Fibroblast of gingiva (primary cell): ENCODE measurements around the gene MT1X.
"Not testable (repeated sequence)": the region's sequence is repeated elsewhere in the genome, so short reads cannot be mapped to it uniquely, and the experiment has no call there.

Experiments
- DNase-seq: peaks from one replicate; pipeline ENCODE4 v3.0.0-alpha.2; 2011; ENCODE audit warnings: low read depth

Gene MT1X

GRCh38 chr16:56710181-56710737, 28.0 kb downstream of the MT1X start:
- DNase-seq: no peak

GRCh38 chr16:56711862-56712261, 29.6 kb downstream of the MT1X start:
- no peak for DNase-seq

GRCh38 chr16:56713794-56714193, 31.5 kb downstream of the MT1X start:
- no peak for DNase-seq

GRCh38 chr16:56715126-56715525, 32.9 kb downstream of the MT1X start:
- DNase-seq: no peak

GRCh38 chr16:56716761-56717160, 34.5 kb downstream of the MT1X start:
- DNase-seq: no peak

DNA sequence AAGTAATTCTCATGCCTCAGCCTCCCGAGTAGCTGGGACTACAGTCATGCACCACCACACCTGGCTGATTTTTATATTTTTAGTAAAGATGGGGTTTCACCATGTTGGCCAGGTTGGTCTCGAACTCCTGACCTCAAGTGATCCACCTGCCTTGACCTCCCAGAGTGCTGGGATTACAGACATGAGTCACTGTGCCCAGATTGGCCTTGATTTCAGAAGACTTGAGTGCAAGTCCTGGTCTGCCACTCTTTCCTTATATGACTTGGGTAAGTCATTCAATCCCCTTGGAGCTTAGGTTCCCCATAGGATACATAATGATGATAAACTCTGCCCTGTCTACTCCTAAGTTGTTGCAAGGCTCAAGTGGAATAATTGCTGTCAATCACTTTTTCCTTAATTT, 35.3 kb downstream of the MT1X start:
- not testable (repeated sequence) for DNase-seq

- no peak for DNase-seq
Observed at GRCh38 chr16:56722200-56722842, 40.1 kb downstream of the MT1X start.

- no peak for DNase-seq
Observed at GRCh38 chr16:56724191-56724590, 41.9 kb downstream of the MT1X start.

GRCh38 chr16:56726283-56726682, 44.0 kb downstream of the MT1X start:
- DNase-seq: no peak

GRCh38 chr16:56726926-56727325, 44.7 kb downstream of the MT1X start:
- no peak for DNase-seq

DNA sequence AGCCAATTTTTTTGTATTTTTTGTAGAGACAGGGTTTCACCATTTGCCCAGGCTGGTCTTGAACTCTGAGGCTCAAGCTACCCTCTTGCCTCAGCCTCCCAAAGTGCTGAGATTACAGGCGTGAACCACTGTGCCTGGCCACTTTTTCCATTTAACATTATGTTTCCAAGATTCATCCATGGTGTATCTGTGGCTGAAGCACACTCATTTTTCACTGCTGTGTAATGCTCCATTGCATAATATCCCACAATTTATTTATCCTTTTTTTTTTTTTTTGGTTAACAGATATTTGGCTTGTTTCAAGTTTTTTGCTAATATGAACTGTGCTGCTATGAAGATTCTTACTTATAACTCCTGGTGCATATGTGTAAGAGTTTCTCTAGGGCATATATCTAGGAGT, 45.8 kb downstream of the MT1X start:
- DNase-seq: no peak

DNA sequence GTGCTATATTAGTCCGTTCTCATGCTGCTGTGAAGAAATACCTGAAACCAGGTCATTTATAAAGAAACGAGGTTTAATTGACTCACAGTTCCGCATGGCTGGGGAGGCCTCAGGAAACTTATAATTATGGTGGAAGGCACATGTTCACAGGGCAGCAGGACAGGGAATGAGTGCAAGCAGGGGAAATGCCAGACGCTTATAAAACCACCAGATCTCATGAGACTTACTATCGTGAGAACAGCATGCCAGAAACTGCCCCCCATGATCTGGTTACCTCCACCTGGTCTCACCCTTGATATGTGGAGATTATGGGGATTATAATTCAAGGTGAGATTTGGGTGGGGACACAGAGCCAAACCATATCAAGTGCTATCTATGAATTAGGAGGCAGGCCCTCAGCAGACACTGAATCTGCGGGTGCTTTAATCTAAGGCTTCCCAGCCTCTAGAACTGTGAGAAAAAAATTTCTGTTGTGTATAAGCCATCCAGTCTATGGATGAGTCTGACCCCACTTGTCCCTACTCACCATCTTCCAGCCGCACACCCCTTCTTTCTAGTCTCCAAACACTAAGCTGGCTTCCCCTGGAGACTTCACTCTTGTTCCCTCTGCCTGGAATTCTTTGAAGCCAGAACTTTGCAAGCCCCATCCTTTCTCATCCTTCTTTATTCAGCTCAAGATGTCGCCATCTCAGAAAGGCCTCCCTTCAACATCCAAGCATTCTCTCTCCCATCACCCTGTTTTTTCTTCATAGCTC, 46.9 kb downstream of the MT1X start:
- peak; percentile 17 for DNase-seq

DNA sequence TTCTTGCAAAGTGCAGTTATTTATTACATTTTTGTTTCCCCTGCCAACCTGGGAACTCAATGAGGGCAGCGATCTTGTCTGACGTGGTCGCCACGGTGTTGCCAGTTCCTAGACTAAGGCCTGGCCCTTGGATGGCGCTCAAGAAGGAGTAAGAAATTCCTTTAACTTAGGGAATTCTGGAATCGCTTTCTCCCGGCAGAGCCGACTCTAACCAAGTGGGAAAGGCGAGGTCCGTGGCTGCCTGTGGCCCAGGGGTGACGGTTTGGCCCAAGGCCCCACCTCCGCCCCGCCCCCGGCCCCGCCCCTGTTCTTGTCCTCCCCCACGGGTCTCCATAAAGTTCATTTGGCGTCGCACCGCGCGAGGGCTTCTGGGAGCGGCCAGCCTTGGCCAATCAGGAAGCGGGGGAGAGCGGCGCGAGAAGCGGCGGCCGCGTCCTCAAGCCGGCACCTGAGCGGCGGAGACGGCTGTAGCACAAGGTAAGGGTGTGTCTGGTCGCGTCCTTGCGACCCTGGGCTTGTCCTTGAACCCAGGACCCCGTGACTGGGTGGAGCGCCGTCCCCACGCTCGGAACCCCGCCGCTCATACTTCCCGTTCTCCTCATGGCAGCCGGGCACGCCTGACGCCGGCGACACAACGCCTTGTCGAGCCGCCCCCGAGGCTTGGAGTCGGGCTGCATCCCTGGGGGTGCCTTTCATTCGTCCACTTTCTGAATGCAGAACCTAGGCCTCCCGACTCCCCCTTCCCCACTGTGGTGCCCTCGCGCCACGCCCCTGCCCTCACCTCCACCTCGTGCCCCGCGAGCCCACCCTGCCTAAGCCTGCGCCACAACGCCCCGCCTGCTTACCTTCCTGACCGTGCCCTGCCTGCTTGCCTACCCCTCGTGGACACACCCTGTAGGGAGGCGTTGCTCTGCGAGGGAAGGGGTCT, 47.7 kb downstream of the MT1X start, which contains the start of gene NUP93:
NUP93 (plus strand) TSS at position 395 of the 928 bp plus-strand sequence. CDS start 18,119 bp downstream, outside the sequence.
- peak; percentile 90 for DNase-seq

- DNase-seq: no peak
Observed at GRCh38 chr16:56732366-56732765, 50.1 kb downstream of the MT1X start.

- no peak for DNase-seq
Observed at GRCh38 chr16:56732832-56733231, 50.6 kb downstream of the MT1X start.
